ENCODE measurements around the gene CHD1L. TPM values are rescaled to one million over a fixed set of nuclear protein-coding genes. Genes with fewer than 3 reads are reported as not detected.
"Not testable (repeated sequence)": the region's sequence is repeated elsewhere in the genome, so short reads cannot be mapped to it uniquely, and the experiment has no call there.

Gene CHD1L
- total RNA-seq, 1 donor from 2014 or later, result 19.0 TPM

- no peak for ATAC-seq
These were observed 6.7 kb upstream of the CHD1L start for GRCh38 chr1:147235822-147236221.

- no peak for ATAC-seq
These were observed 6.0 kb upstream of the CHD1L start for GRCh38 chr1:147236448-147236847.

- ATAC-seq, result peak; percentile 88
These were observed 5.3 kb upstream of the CHD1L start for GRCh38 chr1:147236959-147237791.

GRCh38 chr1:147238053-147238902, 4.2 kb upstream of the CHD1L start:
- ATAC-seq, result peak; percentile 32

GRCh38 chr1:147238925-147239820, 3.3 kb upstream of the CHD1L start:
- ATAC-seq, result no peak

- not testable (repeated sequence) for ATAC-seq
These were observed 2.3 kb upstream of the CHD1L start for GRCh38 chr1:147240131-147240721.

- ATAC-seq, result no peak
These were observed 493 bp upstream of the CHD1L start for GRCh38 chr1:147241934-147242448.

- ATAC-seq, result peak; percentile 5
These were observed 773 bp downstream of the CHD1L start for GRCh38 chr1:147243228-147243685.

GRCh38 chr1:147243841-147244240, 1.4 kb downstream of the CHD1L start:
- no peak for ATAC-seq

GRCh38 chr1:147245129-147245528, 2.6 kb downstream of the CHD1L start:
- ATAC-seq, result no peak

GRCh38 chr1:147245586-147246021, 3.1 kb downstream of the CHD1L start:
- no peak for ATAC-seq

- ATAC-seq, result no peak
These were observed 3.7 kb downstream of the CHD1L start for GRCh38 chr1:147246044-147246690.

GRCh38 chr1:147246910-147247655, 4.6 kb downstream of the CHD1L start:
- no peak for ATAC-seq

- ATAC-seq, result no peak
These were observed 5.3 kb downstream of the CHD1L start for GRCh38 chr1:147247656-147248238.

GRCh38 chr1:147252540-147252939, 10.1 kb downstream of the CHD1L start:
- peak; percentile 68 for ATAC-seq

GRCh38 chr1:147260956-147261355, 18.5 kb downstream of the CHD1L start:
- no peak for ATAC-seq

- no peak for ATAC-seq
These were observed 21.8 kb downstream of the CHD1L start for GRCh38 chr1:147264158-147264768.

- ATAC-seq, result no peak
These were observed 23.9 kb downstream of the CHD1L start for GRCh38 chr1:147266381-147266780.

GRCh38 chr1:147267711-147268110, 25.2 kb downstream of the CHD1L start:
- ATAC-seq, result no peak

GRCh38 chr1:147270721-147271120, 28.2 kb downstream of the CHD1L start:
- ATAC-seq, result no peak
